ENCODE measurements around the gene MEF2A. TPM values are rescaled to one million over a fixed set of nuclear protein-coding genes. Genes with fewer than 3 reads are reported as not detected.
A peak's percentile ranks its signal among the peaks of the same experiment; 100 is the strongest.

MEF2A gene
- total and polyA plus RNA-seq, 9 of the 15 experiments (the other 6 are each of a cell fraction or from before 2014, with no cell fraction given), result 1.6 to 18.7 (median 8.7) TPM

DNA sequence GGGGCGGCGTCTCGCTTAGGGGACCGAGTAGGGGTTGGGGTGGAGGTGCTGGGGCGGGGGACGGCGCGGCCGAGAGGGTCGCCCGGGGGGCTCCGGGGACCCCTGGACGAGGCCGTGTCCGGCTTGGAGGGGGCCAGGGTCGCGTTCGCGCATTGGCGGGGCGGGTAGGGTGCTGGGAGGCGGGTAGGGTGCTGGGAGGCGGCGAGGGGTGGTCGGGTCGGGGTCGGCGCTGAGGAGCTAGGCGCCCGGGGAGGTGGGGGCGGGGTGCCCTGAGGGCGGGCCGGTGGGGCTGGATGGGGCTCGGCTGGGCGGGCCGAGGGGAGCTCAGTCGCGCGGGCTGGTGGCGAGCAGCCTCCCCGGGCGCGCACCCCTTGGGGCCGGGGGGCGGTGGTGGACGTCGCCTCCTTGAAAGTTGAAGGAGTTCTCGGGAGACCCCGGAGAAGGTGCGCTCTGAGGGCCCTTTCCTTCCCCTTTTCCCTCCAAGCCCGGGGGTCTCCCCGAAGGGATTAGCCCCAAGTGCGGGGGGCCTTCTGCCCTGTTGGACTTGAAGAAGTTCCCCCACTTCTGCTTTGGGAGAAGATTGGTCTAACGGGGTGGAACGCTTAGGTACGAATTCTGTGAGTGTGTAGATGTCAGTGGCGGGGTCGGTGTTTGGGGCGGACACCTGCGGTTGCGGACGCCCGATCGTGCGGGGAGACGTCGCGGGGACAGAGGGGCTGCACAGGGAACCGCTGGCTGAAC lies 543 bp downstream of the MEF2A start:
- Histone ChIP-seq H2AFZ (ENCODE audit: low read depth, low read length) (peak overlapping the region; percentile 100), H3K9me1 (ENCODE audit: control insufficient read depth, insufficient read depth, low read length) (no peaks in the 10 kb centered on the region), H3K27me3 (ENCODE audit: control insufficient read depth in 2 of 2, insufficient read depth in 2 of 2, low read length in 2 of 2) (peaks cover 4 to 8% of the 10 kb centered on the region in 2 experiments; a peak in 4 of 5 replicates), H3K4me3 (peak overlapping the region; percentile 84), H3K4me1 (replicated peaks in 1 of 2; ENCODE audit: control insufficient read depth in 2 of 2, insufficient read depth in 2 of 2, low read length in 2 of 2) (peaks cover 16 to 23% of the 10 kb centered on the region in 2 experiments; a peak in 4 of 5 replicates), H3K79me2 (ENCODE audit: control insufficient read depth, insufficient read depth, low read length) (peaks cover 41% of the 10 kb centered on the region), H3K9me3 (replicated peaks; ENCODE audit: control insufficient read depth, insufficient read depth, low read depth, low read length) (no peaks in the 10 kb centered on the region), H3K36me3 (ENCODE audit: control insufficient read depth, insufficient read depth, low read length) (no peaks in the 10 kb centered on the region), H3K27ac (ENCODE audit: extremely low read depth, low read depth, low read length) (peak overlapping the region; percentile 91), H4K20me1 (replicated peaks; ENCODE audit: control insufficient read depth, insufficient read depth, low read length) (0 out of 2 replicates have a peak, but pooled peaks cover 16% of the 10 kb centered on the region), H3K9ac (ENCODE audit: insufficient read depth in 1 of 2, low read depth in 2 of 2, low read length in 2 of 2) (peak overlapping the region; percentile 91 to 93), H3K4me2 (ENCODE audit: insufficient read depth, low read length) (peak overlapping the region; percentile 98)
- intact Hi-C loops (cut with micrococcal nuclease) (loop anchor here (5.0 kb wide), 2 partner anchors 46 to 136 kb away; no protein-coding TSS in a partner anchor), in situ Hi-C loops (cut with MboI) (no loop called here)
- WGBS (ENCODE audit: insufficient coverage, low coverage, missing lambda C conversion rate), result 6% methylated on average over 19 of the region's 69 CpGs
- BruUV-seq (replicated peaks), result no TSS peak
- peak; percentile 60 for ATAC-seq
- FAIRE-seq, result no peak
- peak; percentile 42 to 63 (median 56) for DNase-seq (ENCODE audit: extremely low read depth in 1 of 4, low spot score in 3 of 4)
- CTCF ChIA-PET (ENCODE audit: low intra/inter-chr PET ratio), result no interaction called here
- POLR2A ChIA-PET, result interaction anchor here (0.6 to 2.9 kb wide), 8 partner anchors 10 to 166 kb away, joined by 3 to 9 read pairs (median 4); no protein-coding TSS in a partner anchor
- TF ChIP-seq MAZ (CRISPR knock-in tag; conservative IDR thresholded peaks at IDR 0.05 in 1 of 2, IDR thresholded peaks at IDR 0.05 in 1 of 2) (peak in 1 of 2 experiments; percentile 50; a peak in 2 of 4 replicates), CREB1 (IDR thresholded peaks at IDR 0.05) (no peak), CREB1 (CRISPR knock-in tag; IDR thresholded peaks at IDR 0.05) (no peak), ELF4 (CRISPR knock-in tag; IDR thresholded peaks at IDR 0.05) (0 out of 2 replicates have a peak, but pooled peaks have one; percentile 15), CBX3 (IDR thresholded peaks at IDR 0.05; ENCODE audit: borderline replicate concordance in 1 of 2, low read length in 2 of 2) (no peak), EP400 (IDR thresholded peaks at IDR 0.05) (no peak)
- TF ChIP-seq, protein P1, sequence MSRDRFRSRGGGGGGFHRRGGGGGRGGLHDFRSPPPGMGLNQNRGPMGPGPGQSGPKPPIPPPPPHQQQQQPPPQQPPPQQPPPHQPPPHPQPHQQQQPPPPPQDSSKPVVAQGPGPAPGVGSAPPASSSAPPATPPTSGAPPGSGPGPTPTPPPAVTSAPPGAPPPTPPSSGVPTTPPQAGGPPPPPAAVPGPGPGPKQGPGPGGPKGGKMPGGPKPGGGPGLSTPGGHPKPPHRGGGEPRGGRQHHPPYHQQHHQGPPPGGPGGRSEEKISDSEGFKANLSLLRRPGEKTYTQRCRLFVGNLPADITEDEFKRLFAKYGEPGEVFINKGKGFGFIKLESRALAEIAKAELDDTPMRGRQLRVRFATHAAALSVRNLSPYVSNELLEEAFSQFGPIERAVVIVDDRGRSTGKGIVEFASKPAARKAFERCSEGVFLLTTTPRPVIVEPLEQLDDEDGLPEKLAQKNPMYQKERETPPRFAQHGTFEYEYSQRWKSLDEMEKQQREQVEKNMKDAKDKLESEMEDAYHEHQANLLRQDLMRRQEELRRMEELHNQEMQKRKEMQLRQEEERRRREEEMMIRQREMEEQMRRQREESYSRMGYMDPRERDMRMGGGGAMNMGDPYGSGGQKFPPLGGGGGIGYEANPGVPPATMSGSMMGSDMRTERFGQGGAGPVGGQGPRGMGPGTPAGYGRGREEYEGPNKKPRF (IDR thresholded peaks at IDR 0.05; ENCODE audit: low read depth, low read length), result no peak
- TF ChIP-seq, protein P2, sequence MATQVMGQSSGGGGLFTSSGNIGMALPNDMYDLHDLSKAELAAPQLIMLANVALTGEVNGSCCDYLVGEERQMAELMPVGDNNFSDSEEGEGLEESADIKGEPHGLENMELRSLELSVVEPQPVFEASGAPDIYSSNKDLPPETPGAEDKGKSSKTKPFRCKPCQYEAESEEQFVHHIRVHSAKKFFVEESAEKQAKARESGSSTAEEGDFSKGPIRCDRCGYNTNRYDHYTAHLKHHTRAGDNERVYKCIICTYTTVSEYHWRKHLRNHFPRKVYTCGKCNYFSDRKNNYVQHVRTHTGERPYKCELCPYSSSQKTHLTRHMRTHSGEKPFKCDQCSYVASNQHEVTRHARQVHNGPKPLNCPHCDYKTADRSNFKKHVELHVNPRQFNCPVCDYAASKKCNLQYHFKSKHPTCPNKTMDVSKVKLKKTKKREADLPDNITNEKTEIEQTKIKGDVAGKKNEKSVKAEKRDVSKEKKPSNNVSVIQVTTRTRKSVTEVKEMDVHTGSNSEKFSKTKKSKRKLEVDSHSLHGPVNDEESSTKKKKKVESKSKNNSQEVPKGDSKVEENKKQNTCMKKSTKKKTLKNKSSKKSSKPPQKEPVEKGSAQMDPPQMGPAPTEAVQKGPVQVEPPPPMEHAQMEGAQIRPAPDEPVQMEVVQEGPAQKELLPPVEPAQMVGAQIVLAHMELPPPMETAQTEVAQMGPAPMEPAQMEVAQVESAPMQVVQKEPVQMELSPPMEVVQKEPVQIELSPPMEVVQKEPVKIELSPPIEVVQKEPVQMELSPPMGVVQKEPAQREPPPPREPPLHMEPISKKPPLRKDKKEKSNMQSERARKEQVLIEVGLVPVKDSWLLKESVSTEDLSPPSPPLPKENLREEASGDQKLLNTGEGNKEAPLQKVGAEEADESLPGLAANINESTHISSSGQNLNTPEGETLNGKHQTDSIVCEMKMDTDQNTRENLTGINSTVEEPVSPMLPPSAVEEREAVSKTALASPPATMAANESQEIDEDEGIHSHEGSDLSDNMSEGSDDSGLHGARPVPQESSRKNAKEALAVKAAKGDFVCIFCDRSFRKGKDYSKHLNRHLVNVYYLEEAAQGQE (IDR thresholded peaks at IDR 0.05; ENCODE audit: borderline replicate concordance), result no peak
- TF ChIP-seq, protein P2 (CRISPR knock-in tag; IDR thresholded peaks at IDR 0.05; ENCODE audit: low read depth), result 0 out of 2 replicates have a peak, but pooled peaks have one; percentile 26

Measured in K562 (cell line).